NCI-H146 (cell line): Measurements from ENCODE around the gene PITRM1.
A peak's percentile ranks its signal among the peaks of the same experiment; 100 is the strongest.
"Not testable (repeated sequence)": the region's sequence is repeated elsewhere in the genome, so short reads cannot be mapped to it uniquely, and the experiment has no call there.

Experiments used
- DNase-seq: peaks from one replicate; lab custom pipeline; 2025; lab: John Stamatoyannopoulos, UW

Gene PITRM1

DNA sequence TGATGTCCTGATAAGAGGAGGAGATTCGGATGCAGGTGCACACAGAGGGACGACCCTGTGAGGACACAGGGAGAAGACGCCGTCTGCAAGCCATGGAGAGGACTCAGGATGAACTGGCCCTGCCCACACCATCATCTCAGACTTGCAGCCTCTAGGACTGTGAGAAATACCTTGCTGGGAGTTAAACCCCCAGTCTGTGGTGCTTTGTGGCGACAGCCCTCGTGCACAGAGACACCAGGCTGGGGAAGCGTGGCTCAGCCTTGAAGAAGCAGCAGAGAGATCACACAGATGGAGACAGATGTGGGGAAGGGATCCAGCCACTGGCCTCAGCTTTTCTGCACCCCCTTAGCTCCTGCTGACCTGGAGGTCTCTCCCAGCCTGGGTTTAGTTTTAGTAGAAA is 26.3 kb upstream of the PITRM1 start:
- no peak for DNase-seq

DNA sequence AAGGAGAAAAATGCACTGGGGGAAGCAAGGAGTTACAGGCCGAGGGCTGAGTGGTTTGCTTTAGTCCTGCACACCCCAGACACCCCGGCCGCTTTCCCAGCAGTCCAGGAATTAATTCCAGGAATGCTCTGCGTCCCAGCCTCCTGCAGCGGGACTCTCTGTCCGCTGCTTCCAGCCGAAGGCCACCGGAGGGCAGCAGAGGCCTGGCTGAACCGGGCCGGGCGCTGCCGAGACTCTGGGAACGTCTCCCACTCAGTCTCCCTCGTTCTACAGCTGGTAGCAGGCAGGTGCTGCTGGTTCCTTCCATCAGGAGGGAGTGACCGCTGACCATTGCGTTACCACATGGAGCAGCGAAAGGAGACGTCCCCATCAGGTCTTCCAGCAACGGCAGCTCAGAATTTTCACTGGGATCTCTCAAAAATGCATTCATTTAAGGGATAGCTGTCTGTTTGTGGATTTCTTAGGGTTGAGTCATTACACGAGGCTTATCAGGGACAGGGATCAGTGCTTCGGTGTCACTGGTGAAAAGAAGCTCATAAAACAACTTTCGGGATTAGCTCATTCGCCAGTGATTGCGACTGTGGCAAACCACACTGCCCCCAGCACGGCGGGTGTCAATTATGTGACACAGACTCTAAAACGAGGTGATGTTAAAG is 24.9 kb upstream of the PITRM1 start:
- DNase-seq, result peak; percentile 96

DNA sequence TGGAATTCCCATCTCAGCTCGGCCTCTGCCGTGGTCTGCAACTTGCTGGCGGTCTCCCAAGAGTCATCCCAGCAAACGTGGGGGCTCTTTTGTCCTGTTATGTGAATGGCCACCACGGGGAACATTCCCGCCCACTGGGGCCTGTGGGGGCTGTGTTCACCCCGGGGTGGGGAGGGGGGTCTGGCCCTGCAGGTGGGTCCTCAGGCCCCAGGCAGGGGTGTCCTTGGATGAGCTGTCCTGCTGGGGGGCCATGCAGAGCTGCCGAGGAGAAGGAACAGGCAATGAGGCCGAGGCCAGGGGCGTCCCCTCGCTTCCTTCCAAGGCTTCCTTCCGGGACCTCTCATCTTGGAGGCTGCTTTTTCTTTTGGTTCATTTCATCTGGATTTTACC is 24.4 kb upstream of the PITRM1 start:
- DNase-seq, result no peak

DNA sequence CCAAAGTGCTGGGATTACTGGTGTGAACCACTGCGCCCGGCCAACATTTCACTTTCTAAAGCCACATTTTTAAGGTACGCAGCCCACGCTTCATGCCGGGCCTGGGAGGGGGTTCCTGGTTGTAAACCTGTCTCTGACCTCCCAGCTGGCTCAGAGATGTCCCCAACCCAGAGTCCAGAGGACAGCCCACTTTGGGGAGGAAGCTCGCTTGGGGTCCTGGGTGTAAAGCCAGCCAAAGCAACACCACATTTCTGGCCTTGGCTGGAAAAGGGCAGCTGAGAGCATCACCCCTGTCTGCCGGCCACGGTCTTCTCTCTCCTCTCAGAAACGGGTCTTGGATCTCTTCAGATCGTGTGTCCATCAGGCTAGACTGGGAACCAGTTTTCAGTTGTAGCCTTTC is 23.9 kb upstream of the PITRM1 start:
- no peak for DNase-seq

DNA sequence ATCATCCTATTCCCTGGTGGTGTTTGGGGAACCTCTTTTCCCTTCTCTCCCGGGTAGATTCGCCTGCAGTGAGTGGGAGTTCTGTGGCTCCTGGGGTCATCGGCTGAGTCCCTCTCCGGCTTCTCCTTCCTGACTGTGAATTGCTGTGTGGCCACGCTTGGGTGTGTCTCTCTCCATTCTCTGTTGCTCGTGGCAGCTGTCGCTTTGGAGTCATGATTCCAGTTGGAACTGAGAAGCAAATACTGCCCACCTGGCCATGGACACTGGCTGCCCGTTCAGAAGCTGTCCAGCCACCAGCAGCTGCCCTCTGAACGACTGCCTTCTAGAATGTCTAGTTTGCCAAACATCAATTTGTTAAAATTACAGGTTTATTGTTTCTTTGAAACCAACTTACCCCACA is 23.1 kb upstream of the PITRM1 start:
- peak; percentile 64 for DNase-seq

DNA sequence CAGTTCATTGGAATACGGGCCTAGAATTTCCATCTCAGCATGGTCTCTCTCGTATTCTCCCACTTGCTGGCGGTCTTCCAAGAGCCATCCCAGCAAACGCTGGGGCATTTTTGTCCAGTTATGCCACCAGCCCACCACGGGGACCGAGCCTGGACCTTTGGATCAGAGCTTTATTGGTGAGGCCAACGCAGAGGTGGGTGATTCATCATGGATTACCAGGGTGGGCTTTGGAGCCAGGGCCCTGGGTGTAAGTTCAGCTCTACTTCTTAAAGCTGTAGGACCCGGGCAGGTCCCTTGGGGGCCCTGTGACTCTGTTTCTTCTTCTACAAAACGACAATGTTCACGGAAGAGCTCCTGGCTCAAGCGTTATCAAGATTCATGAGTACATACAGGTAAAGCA is 22.7 kb upstream of the PITRM1 start:
- DNase-seq, result peak; percentile 27

DNA sequence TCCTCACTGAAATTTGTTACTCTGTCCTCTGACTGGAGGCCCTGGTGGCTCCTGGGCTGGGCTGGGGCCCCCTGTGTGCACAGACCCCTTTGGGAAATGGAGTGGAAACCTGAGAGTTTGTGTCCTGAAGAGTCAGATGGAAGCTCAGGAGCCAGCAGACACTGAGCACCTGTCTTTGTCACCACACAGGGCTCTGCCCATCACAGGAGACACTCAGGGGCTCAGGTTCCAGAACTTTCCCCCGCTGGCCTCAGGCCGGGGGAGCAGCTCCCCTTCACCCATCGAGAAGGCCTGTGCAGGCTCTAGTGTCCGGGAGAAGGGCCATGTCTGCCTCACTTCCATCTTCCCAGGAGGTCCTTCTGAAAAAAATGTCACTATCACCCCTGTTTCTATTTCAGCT is 22.3 kb upstream of the PITRM1 start:
- DNase-seq, result no peak

DNA sequence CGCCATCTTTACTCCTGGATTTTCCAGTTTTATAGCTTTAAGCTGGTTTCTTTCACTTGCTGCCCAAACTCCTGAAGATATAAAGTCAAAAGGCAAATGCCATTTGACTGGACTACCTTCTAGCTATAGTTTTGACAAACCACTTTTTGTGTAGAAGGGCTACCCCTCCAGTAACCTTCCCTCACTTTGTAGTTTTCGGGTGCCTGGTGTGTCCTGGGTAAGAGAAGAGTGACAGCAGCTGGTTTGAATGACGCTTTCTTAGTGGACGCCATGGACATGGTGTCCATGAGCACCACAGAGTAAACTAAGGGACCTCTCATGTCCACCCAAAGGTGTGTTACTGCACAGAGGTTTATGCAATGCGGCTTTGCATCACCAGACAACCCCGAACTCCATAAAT is 21.2 kb upstream of the PITRM1 start:
- no peak for DNase-seq

DNA sequence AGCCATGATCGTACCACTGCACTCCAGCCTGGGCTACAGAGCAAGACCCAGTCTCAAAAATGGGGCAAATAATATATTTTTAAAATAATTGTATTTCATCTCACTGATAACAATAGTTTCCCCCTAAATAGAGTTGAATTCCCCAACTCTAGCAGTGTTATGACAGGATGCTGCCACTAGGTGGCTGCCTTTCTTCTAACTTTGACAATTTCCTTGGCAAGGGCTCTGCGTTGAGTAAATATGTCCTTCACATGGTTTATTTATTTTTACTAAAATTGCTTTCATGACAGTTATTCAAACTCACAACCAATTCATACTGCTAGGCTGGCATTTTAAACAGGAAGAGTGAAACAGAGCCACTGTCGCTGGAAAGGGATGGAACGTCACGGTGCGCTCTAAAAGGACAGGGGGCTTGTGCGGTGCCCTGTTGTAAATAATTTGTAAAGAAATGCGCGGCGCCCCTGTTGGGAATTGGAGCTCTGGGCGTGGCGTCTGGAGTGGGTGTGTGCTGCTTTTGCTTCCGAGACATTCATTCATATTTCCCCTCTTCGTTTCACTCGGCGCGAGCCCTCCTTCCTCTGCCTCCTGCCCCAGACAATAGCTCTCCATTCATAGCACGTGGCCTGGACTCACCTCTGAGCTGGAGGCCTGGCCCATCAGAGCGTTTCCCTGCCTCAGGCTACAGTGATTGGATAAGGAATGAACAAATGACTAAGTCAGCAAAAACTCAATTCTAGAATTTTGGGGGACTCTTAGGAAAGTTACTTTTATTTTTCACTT is 20.5 kb upstream of the PITRM1 start:
- peak; percentile 79 for DNase-seq

DNA sequence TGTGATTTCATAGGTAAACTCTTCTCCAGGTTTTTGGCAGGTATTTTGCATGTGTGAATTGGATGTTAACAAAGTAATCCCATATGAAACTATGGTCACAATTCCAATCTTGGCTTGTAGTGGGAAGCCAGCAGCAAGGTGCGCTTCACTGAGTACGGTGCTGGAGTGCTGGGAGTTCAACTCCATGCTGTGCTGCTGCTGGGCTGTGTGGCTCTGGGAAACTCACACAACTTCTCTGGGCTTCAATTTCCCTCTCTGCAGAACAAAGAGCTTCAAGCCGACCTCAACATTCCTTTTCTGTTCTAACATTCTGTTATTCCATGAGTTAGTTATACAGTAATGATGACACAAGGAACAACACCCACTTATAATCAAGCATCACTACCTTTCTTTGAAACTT is 18.2 kb upstream of the PITRM1 start:
- no peak for DNase-seq

DNA sequence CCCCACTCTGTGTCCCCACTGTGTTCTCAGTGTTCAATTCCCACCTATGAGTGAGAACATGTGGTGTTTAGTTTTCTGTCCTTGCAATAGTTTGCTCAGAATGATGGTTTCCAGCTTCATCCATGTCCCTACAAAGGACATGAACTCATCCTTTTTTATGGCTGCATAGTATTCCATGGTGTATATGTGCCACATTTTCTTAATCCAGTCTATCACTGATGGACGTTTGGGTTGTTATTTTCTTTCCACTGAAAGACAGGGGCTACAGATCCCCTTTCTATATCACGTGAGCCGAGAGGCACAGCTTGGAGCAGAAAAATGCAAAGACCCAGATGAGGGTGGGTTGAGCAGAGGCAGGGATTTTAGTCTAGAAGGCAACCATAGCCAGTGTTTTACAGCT is 14.6 kb upstream of the PITRM1 start:
- DNase-seq, result not testable (repeated sequence)

DNA sequence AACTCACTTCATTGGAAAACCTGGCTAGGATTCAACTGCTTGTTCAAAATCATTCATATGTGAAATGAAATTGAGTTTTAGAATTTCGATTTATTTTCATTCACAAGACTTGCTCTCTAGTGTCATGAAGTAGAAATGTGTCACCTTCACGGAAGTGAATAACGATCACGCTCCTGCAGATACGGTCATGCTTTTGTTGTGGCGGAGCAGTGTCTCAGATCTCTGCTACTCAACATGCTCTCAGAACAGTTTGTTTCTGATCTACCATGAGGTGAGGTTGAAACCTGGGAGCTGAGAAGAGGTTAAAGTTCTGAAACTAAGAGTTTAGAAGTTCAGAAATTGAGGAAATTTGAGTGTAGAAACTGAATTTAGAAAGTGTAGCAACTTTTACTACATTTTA is 13.8 kb upstream of the PITRM1 start:
- DNase-seq, result no peak

DNA sequence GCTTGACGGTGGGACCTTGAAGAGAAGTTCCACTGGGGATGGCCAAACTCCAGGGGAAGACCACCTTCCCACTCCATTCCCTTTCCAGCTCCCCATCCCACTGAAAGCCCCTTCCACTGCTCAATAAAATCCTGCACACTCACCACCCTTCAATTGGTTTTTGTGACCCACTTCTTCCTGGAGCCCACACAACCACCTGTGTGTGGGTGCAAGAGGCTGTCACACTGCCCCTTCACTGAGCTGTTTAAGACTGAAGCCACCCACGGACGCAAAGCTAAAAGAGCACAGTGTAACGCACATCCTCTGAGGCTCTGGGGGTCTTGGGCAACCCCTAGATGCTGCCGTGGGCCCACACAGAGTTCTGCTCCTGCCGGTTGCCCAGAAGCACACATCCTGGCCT is 12.8 kb upstream of the PITRM1 start:
- no peak for DNase-seq

DNA sequence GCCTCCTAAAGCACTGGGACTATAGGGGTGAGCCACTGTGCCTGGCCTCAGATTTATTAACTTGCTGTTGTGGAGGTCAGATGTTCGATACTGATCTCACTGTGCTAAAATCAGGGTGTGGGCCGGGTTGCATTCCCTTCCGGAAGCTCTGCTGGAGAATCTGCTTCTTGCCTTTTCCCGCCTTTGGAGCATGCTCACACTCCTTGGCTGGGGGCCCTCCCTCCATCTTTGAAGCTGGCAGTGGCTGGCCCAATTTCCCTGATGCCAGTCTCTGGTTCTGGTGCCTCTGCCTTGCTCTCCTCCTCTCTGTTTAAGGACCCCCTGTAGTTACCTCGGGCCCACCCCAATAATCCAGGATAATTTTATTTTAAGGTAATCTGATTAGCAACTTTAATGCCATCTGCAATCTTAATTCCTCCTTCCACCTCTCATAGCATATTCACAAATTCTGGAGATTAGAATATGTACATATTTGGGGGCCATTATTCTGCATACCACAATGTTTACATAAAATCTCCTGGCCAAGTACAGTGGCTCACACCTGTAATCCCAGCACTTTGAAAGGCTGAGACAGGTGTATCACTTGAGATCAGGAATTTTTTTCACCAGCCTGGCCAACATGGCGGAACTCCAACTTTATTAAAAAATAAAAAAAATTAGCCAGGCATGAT is 7.9 kb upstream of the PITRM1 start:
- DNase-seq, result no peak

DNA sequence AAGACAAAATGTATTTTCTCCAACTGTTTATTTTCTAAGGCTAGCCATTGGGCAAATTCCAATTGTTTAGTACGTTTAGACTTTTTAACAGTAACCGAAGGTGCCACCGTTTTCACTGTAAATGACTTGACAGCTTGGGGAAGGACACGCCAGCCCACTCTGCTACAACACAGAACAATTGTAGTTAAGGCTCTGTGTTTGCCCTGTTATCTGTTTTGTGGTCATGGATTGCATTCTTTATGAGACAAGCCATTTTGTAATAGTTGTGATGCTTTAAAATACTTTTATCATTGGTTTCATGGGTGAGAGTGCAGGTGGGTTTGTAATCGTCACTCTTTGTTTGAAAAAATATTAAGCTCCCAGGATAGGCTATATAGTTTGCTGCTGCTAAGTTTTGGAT is 6.6 kb upstream of the PITRM1 start:
- DNase-seq, result no peak

DNA sequence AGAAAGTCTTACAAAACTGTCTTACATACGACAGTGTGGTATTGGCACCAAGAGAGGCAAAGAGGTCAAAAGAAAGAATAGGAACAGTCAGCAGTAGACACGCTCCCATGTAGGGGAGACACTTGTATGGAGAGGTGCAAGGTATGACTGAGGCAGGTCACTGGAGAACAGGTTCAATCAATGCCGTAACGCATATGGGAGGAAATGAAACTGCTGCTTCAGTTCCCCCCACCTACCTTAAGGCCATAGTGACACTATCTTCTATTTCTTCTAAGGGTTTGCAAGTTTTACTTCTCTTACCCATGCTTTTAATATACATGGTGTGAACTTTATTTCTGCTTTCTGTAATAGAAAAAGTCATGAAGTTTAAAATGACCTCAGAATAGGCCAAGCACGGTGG is 5.5 kb upstream of the PITRM1 start:
- no peak for DNase-seq

DNA sequence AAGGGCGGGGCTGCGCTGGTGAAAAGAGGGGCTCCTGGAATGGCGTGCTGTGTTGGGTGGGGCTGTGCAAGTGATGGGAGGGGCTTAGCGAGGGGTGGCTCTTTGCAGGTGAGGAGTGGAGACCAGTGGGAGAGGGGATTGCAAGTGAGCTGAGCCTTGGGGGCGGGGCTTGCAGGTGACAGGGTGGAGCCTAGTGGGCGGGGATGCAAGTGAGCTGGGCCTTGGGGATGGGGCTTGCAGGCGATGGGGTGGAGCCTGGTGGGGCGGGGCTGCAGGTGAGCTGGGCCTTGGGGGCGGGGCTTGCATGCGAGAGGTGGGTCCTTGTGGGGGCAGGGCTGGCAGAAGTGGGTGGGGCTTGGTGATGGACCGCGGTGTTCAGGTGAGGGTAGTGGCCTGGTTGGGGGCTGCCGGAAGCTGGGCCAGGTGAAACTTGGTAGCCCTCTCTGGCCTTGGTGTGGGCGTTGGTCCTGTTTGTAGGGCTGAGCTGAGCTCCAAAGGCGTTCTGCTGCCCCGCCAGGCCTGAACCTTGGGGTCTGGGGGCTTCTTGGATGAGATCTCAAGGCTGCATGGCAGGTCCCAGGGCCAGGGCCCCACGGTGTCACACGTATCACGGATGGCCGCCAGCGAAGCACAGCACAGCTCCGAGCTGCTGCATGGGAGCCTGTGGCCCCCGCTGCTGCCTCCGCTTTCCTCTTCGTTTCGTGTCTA is 743 bp upstream of the PITRM1 start:
- peak; percentile 100 for DNase-seq

DNA sequence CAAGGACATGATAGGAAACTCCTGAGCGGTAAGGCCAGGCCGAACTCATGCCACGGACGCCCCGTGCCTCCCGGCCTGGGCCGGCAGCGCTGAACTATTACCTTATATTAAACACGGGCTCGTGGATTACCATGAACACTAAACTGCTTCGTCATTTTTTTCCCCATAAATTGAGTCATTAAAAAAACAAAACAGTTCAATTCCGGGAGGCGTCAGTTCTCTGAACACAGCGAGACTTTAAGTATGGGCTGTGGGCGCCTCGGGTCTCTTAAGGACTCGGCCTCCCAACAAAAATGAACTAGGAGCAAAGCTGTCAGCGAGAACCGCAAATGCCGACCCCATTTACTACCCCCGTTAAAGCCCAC is 519 bp downstream of the PITRM1 start:
- peak; percentile 71 for DNase-seq

DNA sequence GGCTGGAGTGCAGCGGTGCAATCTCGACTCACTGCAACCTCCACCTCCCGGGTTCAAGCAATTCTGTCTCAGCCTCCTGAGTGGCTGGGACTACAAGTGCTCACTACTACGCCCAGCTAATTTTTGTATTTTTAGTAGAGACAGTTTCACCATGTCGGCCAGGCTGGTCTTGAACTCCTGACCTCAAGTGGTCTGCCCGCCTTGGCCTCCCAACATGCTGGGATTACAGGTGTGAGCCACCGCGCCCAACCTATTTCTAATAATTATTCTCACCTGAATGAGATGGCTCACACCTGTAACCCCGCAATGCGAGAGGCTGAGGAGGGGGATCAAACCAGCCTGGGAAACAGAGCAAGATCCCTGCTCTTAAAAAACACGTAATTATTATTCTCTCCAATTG is 1.1 kb downstream of the PITRM1 start:
- DNase-seq, result not testable (repeated sequence)

DNA sequence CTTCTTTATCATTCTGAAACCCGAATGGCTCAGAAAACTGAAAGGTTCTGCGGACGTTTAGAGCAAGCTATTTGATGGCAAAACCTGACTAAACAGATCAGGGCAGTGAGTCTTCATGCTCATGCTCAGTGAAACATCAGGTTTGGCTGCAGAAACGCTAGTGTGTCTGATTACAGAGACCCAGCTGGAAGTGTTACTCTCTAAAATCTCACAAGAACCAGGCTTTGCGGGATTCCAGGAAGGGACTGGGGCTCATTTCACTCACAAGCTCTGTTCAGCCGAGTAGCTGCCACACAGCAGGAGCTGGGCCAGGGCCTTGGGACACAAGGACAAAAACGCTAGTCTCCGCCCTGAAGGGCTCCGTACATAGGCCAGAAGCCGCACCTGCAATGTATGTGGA is 2.9 kb downstream of the PITRM1 start:
- DNase-seq, result no peak

DNA sequence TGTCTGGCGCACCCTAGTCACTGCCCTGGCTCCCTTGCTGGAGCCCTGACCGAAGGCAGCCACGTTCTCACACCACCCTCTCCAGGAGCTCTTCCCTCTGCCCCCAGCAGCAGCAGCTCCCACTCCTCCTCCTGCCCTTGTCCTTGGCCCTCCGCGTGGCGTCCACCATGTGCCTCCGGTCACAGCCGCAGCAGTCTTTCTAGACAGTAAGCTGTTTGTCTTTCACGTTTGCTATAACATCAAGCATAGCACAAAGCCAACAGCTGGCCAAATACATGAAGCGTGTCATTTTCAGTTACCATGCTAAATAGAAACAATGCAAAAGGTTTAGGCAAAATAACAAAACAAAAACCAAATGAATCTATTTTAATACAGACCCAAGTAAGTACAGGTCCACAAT is 3.3 kb downstream of the PITRM1 start:
- no peak for DNase-seq

DNA sequence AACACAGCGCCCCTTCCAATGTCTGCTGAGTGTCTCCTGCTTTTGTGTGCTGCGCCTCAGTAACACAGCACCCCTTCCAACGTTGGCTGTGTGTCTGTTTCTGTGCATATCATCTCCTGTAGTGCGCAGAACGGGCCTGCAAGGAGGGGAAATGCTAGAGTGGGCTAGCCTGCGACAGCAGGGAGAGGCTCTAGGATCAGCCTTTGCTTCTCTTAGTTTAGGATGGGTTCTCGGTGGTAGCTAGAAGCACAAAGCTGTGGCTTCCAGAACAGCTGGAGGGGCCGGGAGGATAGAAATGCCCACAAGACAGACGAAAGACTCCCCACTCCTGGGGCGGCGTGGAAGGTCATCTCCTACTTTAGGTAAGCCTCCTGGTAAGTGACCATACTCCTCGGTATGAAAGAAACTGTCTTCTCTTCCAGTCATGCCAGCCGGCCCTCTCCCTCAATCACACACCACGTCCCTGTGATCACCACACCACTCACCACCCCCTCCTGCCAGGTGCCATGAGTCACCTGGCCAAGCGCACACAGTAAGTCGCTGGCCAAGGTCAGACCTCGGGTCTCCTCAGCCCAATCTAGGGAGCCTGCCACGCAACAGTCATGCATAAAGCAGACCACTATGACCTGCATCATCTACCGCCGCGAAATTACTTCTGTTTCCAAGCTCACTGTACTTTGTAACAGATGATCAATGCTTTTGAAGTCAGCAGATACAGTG is 4.8 kb downstream of the PITRM1 start:
- no peak for DNase-seq
